GM12892 (cell line): ENCODE measurements around the gene CST7. TPM values are rescaled to one million over a fixed set of nuclear protein-coding genes. Genes with fewer than 3 reads are reported as not detected.

ENCODE experiments used
- DNase-seq: peaks from one replicate; pipeline ENCODE4 v3.0.0; 2011; ENCODE audit not compliant: insufficient read length
- FAIRE-seq: peaks from 2 replicates; lab custom pipeline; 2011; peaks lifted over from hg19 to GRCh38; lab: Jason Lieb, UNC
- POLR2A ChIP-seq: IDR thresholded peaks from 2 replicates; pipeline ENCODE4 v1.6.1; 2011; ENCODE audit warnings: low read depth, low read length, control low read depth
- POLR2AphosphoS5 ChIP-seq: IDR thresholded peaks from 2 replicates; pipeline ENCODE4 v1.6.1; 2011; ENCODE audit warnings: low read depth, low read length, control low read depth
- TAF1 ChIP-seq: IDR thresholded peaks from 2 replicates; pipeline ENCODE4 v1.6.1; 2011; ENCODE audit warnings: low read depth, mild to moderate bottlenecking, control low read depth, low read length, borderline replicate concordance
- polyA plus RNA-seq: library from polyadenylated mRNA; unstranded; fragments of >200 nt; gene quantifications from one replicate; pipeline ENCODE4 v1.2.1, GENCODE V29; 2012; ENCODE audit warnings: missing spikeins, inconsistent platforms; ENCODE audit not compliant: missing spikeins

CST7 gene, protein sequence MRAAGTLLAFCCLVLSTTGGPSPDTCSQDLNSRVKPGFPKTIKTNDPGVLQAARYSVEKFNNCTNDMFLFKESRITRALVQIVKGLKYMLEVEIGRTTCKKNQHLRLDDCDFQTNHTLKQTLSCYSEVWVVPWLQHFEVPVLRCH
- not detected for polyA plus RNA-seq

DNA sequence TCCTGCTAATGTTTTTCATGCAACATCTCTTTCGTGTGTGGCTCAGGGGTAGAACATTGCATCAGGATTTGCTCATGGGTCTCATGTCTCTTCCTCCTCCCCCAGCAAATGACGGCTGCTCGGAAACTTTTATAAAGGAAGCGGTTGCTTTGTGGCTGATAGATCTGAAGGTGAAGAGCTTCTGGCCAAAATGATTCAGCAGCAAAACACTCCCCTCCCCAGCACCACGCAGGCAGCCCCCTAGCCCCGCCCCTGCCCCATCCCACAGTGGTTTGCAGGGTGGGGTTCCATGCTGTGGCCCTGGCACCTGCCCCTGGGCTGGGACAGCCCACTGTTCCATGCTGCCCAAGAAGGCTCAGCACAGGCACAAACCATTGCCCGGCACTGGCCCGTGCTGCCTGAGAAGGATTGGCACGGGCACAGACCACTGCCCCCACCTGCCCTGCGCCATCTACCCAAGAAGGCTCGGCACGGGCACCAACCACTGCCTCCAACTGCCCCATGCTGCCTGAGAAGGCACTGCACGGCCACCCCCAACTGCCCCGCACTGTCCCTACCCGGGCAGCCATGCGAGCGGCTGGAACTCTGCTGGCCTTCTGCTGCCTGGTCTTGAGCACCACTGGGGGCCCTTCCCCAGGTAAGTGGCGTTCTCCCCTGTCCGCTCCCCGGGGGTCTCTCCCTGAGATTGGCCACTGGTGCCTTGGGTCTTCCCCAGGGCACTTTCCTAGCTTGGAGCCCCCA, at the start of gene CST7:
Gene CST7 (plus strand): TSS at position 331 of the 741 bp plus-strand sequence. CDS start 237 bp downstream, at position 568.
- DNase-seq = no peak
- FAIRE-seq = no peak
- no peak for TF ChIP-seq TAF1
- no peak for TF ChIP-seq POLR2AphosphoS5
- no peak for TF ChIP-seq POLR2A

DNA sequence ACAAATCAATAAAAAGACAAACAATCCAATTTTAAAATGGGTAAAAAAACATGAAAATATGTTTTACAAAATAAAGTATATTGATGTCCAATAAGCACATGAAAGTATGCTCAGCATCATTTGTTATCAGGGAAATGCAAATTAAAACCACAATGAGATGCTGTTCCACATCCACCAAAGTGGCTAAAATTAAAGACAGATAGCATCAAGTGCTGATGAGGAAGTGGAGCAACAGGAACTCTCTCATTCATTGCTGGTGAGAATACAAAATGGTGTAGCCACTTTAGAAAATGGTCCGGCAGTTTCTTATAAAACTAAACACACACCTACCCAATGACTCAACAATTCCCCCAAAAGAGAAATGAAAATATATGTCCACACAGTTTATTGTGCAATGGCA, 42.3 kb upstream of the CST7 start:
- no peak for TF ChIP-seq TAF1
- no peak for TF ChIP-seq POLR2A
- no peak for TF ChIP-seq POLR2AphosphoS5
- FAIRE-seq (no peak), DNase-seq (no peak)

DNA sequence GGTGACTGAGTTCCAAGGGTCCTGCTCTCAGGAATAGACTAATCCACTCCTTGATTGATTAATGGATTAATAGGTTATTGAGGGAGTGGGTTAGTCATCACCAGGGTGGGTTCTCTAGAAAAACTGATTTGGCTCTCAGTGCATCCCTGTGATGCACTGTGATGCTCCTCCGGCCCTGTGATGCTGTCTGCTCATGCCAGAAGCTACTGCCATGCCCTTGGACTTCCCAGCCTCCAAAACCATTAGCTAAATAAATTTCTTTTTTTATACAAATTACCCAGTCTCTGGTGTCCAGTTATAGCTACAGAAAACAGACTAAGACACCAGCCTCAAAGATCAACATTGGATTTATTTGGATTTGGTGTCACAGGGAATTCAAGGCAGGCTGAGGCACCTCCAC, 40.4 kb upstream of the CST7 start:
- TF ChIP-seq TAF1 = no peak
- TF ChIP-seq POLR2AphosphoS5 = no peak
- no peak for TF ChIP-seq POLR2A
- DNase-seq (no peak), FAIRE-seq (no peak)

DNA sequence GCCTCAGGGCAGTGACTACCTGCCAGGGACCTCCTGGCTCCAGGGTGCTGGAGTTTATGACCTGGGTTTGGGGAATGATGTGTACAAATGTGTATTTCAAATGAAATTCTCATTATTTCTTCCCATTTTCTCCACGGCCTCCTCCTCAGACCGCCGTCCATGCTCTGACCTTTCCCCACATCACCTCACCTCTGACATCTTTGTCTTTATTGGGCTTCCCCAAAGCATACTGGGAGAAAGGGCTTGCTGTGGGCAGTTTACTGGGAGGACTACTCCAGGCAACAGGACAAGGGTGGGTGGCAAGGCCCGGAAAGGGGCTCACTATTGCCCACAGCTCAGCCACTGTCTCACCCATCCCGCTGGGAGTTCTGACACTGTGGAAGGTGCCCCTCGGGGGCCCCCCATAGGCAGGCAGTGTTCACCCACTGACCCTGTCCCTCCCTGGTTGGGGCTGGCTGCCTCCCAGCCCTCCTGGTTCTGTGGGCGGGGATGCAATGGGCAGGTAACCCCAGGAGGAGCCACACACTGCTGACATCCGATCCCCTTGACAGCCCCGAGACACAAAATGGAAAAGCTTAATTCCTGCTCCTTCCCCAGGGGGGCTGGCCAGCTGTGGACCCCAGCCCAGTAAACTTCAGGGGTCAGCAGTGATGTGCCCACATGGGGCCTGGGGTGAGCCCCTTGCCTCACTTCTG, 39.8 kb upstream of the CST7 start:
- no peak for DNase-seq
- TF ChIP-seq POLR2A (no peak), TAF1 (no peak), POLR2AphosphoS5 (no peak)
- FAIRE-seq = no peak

DNA sequence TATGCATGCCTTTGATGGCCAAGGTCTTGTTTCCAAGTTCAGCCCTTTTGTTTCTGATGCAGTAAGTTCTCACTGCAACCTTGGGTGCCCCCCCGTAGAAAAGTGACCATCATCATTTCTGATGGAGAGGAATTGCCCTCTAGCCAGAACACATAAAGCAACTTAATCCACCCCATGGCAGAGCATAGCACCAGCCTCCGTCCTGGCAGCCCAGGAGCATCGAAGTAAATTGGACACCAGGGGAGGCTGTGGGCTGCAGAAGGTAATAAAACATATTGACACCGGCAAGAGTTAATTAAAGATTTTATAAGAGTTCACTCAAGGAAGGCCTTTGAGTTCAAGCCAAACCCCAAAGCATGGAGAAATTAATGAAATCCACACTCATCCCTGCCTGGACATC, 39.2 kb upstream of the CST7 start:
- DNase-seq (no peak), FAIRE-seq (no peak)
- TF ChIP-seq TAF1 (no peak), POLR2AphosphoS5 (no peak), POLR2A (no peak)

DNA sequence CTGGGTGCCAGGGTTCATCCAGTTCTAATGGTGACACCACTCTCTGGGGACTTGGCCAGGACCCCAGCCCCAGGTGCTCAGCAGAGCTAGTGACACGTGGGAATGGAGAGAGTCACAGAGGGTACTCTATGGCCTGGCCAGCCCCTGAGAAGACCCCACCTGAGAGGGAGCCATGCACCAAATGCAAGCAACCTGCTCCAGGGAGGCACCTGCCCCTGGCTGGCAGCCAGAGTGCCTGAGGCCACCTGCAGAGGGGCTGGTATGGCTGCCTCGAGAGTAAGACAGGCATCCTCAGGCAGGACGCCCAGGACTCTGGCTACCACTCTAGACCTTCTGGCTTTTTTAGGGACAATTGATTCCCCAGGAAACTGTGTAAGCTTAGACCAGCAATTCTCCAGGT, 38.6 kb upstream of the CST7 start:
- DNase-seq = no peak
- no peak for FAIRE-seq
- TF ChIP-seq TAF1 = no peak
- TF ChIP-seq POLR2AphosphoS5 = no peak
- TF ChIP-seq POLR2A = no peak

DNA sequence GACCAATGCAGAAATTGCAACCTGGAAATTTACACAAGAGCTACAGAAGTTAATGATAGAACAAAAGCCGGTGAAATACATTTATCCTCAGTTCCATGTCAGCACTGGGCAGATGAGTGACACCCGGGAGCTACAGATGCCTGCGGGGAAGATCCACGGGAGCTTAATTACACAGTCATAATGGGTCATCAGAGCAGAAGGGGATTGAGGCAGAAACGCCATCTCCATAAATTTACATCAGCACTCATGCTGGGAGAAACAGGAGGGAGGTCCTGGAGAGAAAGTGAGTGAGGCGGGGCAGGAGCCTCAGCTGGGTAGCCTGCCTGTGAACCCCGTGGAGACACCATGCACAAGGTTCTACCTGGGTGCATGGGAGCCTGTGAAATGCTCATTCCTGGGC, 37.6 kb upstream of the CST7 start:
- no peak for DNase-seq
- no peak for FAIRE-seq

DNA sequence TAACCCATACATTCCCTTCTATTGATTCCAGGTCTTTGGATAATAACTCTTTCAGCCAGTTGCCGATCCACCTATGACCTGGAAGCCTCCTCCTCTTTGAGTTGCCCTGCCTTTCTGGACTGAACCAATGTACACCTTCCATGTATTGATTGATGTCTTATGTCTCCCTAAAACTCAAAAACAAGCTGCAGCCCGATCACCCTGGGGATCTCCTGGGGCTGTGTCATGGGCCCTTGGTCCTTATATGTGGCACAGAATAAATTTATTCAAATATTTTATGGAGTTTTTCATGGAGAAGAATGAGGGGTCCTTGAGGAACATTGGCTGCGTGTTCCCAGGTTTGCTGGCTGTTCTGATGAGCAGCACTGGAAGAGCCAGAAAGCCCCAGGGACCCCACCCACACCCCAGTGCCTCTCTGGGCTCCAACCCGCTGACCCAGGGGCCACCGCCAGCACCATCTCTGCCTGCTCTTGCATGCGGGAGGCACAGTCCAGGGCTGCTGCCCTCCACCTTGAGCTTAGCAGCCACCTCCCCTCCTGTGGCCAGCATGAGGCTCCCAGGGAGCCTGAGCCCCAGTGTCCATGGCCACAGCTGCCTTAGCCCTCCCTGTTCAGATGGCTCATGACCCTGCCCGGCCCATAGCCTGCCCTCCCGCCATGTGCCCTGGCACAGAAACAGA, 36.5 kb upstream of the CST7 start:
- FAIRE-seq (no peak), DNase-seq (no peak)
- TF ChIP-seq POLR2A = no peak
- no peak for TF ChIP-seq POLR2AphosphoS5
- no peak for TF ChIP-seq TAF1

More for the DNA sequence above, 37.6 kb upstream of the CST7 start:
- TF ChIP-seq POLR2A (no peak), POLR2AphosphoS5 (no peak), TAF1 (no peak)

DNA sequence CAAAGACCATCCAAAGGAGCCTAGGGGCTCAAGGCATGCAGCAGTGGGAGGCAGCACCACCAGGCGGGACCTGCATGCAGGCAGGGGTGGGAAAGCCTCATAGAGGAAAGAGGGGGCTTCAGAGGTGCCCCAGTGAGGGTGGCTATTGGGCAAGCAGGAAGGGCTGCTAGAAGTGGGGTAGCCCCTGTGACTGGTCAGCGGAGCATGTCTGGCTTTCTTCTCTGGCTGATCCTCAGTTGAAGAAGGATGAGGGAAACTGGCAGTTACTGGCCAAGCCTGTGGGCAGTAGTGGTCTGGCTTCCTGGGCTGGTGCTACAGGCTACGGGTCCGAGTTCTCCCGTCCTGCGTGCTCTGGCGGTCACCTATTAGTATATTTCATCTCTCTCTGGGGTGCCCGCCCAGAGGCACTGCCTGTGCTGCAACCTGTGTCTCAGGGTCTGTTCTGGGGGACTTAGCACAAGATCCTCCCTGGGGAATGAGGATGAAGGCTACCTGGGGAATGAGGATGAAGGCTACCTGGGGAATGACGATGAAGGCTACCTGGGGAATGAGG, 35.9 kb upstream of the CST7 start:
- DNase-seq = no peak
- no peak for FAIRE-seq
- TF ChIP-seq POLR2AphosphoS5 (no peak), POLR2A (no peak), TAF1 (no peak)

DNA sequence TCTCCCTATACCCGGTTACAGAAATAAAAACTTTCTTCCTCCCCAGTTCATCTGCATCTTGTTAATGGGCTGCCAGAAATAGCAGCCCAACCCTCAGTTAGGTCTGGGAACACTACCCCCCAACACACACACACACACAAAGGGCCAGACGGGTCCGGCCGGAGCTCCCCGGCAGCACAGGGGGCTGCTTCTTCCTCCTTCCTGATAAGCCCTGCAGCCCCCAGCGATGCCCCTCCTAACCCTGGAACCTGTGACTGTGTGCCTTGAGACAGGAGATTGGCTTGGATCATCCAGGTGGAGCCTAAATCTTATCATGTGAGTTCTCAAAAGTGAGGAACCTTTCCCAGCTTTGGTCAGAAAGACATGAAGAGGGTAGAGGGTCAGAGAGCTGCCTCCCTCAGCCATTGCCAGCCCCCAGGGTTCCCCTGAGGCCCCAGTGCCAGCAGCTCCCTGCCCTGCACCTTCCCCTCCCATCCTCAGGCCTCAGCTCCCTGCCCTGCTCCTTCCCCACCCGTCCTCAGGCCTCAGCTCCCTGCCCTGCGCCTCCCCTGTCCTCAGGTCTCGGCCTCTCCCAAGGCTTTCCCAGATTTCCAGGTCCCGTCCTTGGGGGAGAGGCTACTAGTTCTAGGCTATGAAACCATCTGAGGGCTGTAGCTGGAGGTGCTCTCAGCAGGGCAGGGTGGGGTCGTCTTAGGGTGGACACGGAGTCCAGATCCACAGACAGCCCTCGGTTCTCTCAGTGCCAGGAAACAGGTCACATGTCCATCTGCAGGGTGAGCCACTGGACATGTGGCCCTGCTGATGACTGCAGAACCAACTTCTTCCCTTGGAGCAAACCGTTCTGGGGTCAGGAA, 34.5 kb upstream of the CST7 start:
- no peak for FAIRE-seq
- no peak for DNase-seq

More for the DNA sequence above, 34.5 kb upstream of the CST7 start:
- TF ChIP-seq POLR2AphosphoS5 (no peak), TAF1 (no peak), POLR2A (no peak)
